Measurements from ENCODE around the gene TNFRSF25. TPM values are rescaled to one million over a fixed set of nuclear protein-coding genes. Genes with fewer than 3 reads are reported as not detected.
"Not testable (repeated sequence)": the region's sequence is repeated elsewhere in the genome, so short reads cannot be mapped to it uniquely, and the experiment has no call there.

TNFRSF25 gene
- total RNA-seq, 1 experiment from 2014 or later = 0.81 TPM

GRCh38 chr1:6470132-6471085 is 4.4 kb upstream of the TNFRSF25 start:
- DNase-seq (ENCODE audit: low spot score) = no peak

GRCh38 chr1:6468729-6469461 is 2.9 kb upstream of the TNFRSF25 start:
- DNase-seq (ENCODE audit: low spot score) = no peak

GRCh38 chr1:6467744-6468688 is 2.0 kb upstream of the TNFRSF25 start:
- DNase-seq (ENCODE audit: low spot score) = no peak

DNA sequence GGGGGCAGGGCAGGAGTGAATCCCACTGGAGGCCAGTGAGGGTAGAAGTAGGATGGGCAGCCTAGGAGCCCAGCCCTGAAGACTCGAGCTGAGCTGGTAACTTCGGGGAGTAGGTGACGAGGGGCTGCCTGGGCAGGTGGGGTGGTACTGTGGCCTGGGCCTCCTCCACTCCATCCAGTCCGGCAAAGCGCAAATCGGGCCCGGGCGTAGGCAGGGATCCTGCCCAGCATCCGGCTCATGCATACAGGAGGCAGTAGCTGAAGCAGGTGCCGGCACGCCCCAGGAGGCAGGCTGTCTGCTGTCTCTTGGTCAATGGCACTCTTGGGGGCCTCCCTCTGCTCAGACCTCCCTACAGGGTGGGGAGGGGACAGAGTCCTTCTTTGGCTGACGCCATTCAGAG is 1.3 kb upstream of the TNFRSF25 start:
- no peak for DNase-seq (ENCODE audit: low spot score)

DNA sequence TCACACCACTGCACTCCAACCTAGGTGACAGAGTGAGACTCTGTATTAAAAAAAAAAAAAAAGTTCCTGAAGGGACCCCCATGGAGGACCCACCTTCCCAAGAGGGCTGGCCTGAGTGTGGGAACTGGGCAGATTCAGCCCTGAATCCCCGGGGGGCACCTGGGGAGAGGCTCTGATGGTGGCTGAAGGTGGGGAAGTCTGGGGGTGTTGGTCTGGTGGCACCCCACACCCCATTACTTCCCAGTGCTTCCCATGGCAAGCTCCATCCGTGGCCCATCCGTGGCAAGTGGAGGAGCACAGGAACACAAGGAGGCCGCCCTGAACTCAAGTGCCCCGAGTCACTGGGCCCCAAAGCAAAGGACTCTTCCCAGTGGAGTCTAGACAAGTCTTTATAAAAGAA is 778 bp upstream of the TNFRSF25 start:
- DNase-seq (ENCODE audit: low spot score) = no peak

- DNase-seq (ENCODE audit: low spot score) = no peak
Observed at GRCh38 chr1:6465461-6466005, 440 bp downstream of the TNFRSF25 start.

GRCh38 chr1:6464915-6465314 is 1.1 kb downstream of the TNFRSF25 start:
- DNase-seq (ENCODE audit: low spot score) = no peak

DNA sequence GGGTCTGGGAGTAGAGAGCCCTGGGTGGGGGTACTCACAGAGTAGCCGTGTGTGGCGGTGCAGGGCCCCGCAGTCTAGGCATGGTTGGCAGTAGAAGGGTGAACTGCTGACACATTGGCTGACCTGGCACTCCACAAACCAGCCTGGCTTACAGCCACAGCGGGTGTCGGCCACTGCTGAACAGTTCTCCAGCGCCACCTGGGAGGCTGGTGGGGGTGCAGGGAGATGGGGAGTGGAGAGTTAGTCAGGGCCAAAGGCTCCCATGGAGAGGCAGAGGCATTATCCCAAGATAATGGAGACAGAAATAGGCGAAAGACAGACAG is 1.5 kb downstream of the TNFRSF25 start:
- no peak for DNase-seq (ENCODE audit: low spot score)

DNA sequence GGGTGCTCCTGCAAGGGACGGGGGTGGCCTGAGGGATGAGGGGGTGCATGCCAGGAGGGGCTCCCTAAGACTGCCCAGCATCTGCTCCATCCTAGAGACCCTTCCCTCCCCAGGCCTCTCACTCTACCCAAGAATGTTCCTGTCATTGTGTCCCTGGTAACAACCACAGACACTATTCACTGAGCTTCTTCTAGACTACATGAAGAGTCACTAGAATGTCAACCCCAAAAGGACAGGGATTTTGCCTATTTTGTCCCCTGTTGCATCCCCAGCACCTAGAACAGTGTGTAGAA is 2.9 kb downstream of the TNFRSF25 start:
- DNase-seq (ENCODE audit: low spot score) = no peak

DNA sequence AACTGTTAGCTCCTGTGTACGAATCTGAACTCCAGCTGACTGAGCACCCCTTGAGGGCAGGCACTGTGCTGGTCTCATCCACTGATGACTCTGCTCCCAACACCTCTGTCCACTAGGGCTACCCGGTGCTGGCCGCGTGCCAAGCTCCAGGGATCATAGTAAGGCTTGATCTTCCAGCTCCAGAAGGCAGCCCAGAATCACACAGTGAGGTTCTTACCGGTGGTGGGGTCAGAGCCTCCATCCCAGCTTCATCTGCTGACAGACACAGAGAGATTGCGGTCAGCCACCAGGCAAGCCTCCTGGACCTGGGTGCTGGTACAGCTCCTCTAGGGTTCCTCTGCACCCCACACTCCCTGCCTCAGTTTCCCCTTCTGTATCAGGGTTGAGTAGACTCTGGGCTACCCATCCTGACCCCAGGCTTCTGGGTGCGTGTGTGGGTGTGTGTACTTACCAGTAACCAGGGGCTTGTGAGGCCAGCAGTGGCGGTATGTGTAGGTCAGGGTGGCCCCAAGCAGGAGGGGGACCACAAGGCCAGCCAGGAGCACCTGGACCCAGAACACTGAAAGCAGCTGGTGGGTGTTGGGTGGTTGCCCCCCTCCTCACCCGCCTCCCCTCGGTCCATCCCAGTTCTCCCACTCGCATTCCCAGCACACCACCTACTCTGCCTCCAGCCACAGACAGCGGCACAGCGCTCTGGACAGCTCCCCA is 3.4 kb downstream of the TNFRSF25 start:
- no peak for DNase-seq (ENCODE audit: low spot score)

- DNase-seq (ENCODE audit: low spot score) = no peak
Observed at GRCh38 chr1:6461538-6462411, 4.2 kb downstream of the TNFRSF25 start.

- no peak for DNase-seq (ENCODE audit: low spot score)
Observed at GRCh38 chr1:6461051-6461530, 4.9 kb downstream of the TNFRSF25 start.

DNA sequence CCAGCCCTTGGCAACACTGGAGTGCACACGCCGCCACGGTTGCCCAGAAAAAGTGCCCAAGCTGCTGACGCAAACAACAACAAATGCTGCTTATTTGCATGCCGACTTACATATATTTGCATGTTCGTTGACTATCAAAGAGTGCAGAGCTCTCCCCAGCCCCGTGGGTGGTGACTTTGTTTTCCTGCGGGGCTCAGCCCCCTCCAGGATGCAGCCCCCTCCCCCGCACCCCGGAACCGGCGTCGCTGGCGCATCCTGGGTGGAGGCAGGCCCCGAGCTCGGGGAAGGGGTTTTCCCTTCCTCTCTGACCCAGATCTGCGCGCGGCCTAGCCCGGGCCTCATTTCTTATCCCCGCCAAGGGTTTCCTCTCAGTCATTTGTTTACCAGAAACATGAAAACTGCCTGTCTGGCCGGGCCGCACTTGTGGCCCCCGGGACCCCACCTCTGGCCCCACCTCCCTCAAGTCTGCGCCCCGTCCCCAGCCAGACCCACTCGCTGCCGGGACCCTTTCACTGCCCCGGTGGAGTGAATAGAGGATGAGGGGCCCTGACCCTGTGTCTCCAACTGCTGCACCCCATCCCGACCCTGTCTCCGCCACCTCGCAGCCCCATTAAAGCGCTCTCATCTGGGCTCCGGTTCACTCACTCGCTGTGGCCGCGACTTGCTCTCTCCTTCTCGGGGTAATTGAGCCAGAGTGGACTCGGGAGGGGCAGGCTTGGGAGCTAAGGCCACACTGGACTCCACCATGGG is 5.5 kb downstream of the TNFRSF25 start:
- no peak for DNase-seq (ENCODE audit: low spot score)

GRCh38 chr1:6459850-6460265 is 6.1 kb downstream of the TNFRSF25 start:
- no peak for DNase-seq (ENCODE audit: low spot score)

DNA sequence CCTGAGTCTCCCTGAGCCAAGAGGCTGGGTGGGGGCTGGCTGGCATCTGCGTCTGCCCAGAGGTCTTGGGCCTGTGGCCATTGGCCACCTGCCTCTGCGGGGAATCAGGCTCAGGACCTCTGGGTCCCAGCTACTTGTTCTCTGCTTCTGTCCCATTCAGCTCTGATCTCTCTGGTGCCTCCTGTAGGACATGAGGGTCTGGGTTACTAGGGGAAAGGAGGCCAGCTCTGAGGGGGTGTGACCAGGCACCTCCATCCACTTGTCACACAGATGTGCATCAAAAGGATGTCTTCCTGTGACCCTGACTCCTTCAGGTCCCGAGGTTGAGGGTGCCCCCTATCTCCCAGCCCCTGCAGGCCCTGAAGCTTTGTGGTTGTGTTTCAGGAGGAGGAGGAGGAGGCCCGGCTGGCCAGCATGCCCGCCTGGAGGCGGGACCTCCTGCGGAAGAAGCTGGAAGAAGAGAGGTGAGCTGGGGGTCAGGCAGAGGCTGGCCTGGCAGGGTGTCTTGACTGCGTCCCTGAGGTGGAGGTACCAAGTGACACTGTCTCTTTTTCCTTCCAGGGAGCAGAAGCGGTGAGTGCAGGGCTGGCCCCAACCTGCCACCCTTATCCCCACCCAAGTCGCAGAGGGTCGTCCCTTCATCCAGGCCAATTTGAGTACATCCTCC is 9.0 kb downstream of the TNFRSF25 start:
- no peak for DNase-seq (ENCODE audit: low spot score)

- DNase-seq (ENCODE audit: low spot score) = not testable (repeated sequence)
Observed at GRCh38 chr1:6455752-6456520, 10.0 kb downstream of the TNFRSF25 start.

GRCh38 chr1:6454856-6455751 is 10.9 kb downstream of the TNFRSF25 start:
- no peak for DNase-seq (ENCODE audit: low spot score)

Measured in H4 (cell line).